Activated naive CD4-positive, alpha-beta T cell treated with anti-CD3 and anti-CD28 coated beads, Interleukin-2, amount 50 U/mL, for 16 hours (primary cell): ENCODE results near the gene E2F3.
"Not testable (repeated sequence)": the region's sequence is repeated elsewhere in the genome, so short reads cannot be mapped to it uniquely, and the experiment has no call there.

Experiments
- DNase-seq: peaks from one replicate; pipeline ENCODE4 v3.0.0-alpha.2; 2020

Gene E2F3

GRCh38 chr6:20472748-20473147 lies 71.1 kb downstream of the E2F3 start:
- no peak for DNase-seq

DNA sequence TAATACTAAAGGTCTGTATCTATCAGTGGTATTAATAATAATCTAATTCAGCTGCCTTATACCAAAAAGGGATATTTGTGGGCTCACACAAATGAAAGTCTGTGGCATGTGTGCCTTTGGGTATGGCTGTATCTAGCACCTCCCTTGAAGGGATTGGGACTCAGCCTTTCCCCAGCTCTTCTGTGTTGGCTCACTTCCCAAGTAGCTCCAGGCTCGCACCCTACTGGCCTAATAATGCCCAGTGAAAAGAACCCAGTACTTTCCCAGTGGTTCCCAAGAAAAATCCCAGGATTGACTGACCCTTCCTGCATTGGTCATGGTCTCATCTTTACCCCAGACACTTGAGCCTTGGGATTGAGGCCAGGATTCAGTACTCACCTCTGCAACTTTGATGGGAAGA lies 71.8 kb downstream of the E2F3 start:
- no peak for DNase-seq

DNA sequence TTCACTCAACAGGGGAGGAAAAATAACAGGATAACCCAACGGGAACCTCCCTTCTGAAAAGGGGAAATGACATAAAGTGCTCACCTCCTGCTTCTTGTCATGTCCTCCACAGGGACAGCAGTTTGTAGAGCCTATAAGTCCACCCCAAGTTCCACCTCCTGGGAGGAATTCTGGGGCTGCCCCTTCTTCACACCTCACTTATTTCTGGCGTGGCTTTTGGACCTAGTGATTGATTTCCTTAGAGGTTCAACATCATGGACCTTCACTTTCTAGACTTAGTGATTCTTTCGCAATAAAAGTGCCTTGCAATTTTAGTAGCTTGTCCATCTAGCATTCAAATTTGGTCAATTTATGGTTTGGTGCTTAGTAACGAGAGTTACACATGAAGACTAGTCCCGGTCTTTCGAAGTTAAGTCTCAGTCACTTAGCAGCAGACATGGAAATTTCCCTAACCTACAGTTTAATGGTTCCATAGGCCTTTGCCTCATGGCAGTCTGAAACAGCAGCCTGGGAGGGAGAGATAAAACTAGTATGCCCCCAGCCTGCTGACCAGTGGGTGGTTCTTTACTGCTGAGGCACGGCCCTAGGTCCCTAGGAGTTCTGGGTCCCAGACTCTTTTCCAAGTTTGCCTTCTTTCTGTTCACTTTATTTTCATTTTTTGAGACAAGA lies 73.3 kb downstream of the E2F3 start:
- DNase-seq: no peak

- no peak for DNase-seq
Observed at GRCh38 chr6:20476501-20477043, 74.9 kb downstream of the E2F3 start.

- no peak for DNase-seq
Observed at GRCh38 chr6:20477485-20477884, 75.8 kb downstream of the E2F3 start.

DNA sequence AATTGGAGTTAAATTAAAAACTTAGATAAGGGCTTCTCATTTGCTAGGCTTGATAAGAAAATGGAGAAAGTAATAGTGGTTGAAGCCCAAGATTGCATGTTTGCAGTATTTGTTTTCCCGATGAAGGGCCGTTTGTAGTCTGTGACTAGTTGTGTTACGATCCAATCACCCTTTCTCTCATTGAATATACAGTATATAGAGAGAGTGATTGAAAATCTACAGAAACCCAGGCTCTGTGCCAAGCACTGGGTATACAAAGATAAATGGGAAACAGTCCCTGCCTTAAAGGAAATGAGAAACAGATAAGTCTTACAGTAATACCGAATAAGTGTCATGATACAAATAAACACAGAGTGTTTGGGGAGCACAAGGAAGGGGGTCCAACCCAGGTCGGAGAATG lies 77.4 kb downstream of the E2F3 start:
- DNase-seq: no peak

DNA sequence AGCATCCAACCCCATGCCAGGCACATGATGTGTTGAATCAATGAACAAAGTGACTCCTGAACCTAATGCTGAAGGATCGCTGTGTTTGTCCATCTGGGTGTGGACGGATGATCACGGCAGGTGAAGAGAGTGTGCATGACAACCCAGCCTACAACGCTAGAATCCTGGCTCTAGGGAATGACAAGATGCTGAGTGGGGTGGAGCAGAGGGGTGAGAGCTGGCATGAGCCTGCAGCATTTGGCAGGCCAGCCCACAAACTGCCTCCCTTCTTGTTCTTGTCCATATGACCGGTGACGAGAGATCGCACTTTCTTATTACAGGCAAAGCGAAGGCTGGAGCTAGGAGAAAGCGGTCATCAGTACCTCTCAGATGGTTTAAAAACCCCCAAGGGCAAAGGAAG lies 77.8 kb downstream of the E2F3 start:
- DNase-seq: no peak

- no peak for DNase-seq
Observed at GRCh38 chr6:20481281-20481680, 79.6 kb downstream of the E2F3 start.

DNA sequence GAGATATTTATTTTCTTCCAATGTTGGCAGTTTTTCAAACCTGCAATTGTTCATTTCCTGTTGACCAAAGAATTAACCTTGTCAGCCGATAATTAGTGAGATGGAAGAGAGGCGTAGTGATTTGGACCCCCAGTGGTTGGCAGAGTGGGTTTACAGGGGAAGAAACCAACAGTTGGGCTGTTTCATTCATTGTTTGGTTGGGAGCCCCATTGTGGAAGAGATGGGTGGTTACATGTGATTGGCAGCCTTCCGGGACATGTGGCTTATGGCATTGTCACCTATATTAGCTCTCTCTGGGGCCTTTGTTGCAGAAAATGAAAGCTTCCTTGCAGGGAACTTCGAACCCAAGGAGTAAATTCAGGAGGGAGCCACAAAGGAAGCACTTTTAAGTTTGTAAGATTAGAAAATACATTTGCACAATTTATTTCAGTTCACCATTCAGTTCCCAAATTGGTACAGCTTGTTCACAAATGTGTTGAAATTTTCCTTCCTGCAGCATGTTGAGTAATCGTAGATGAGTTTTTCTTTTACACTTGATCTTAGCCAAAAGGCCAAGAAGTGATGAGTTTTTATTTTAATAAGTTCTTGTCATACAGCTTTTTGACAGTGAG lies 82.3 kb downstream of the E2F3 start:
- DNase-seq: no peak

GRCh38 chr6:20486641-20487040 lies 85.0 kb downstream of the E2F3 start:
- no peak for DNase-seq

DNA sequence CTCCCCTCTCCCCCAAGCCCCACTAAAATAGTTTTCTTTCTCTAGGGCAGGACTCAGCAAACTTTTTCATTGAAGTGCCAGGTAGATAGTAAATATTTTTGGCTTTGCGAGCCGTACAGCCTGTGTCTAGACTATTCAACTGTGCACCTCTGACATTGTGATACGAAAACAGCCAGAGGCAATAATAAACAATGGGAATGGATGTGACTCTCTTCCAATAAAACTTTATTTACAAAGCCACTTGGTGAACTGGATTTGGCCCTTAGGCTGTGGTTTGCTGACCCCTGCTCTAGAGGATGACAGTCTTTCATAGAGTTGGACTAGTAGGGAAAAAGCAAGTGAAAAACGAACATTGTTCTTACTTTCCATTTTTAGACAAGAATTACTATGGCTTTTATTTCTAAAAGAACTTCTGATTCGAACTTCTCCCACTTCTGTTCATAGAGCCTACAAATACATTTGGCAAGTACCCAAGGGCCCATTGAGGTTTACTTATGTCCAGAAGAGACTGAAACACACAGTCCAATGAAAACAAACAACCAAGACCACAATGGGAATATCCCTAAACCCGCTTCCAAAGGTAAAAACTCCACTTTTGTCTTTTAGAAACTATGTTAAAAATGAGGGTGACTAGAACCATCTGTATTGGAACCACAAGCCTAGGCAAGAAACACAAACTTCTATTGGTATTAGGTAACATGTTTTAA lies 86.1 kb downstream of the E2F3 start:
- no peak for DNase-seq

DNA sequence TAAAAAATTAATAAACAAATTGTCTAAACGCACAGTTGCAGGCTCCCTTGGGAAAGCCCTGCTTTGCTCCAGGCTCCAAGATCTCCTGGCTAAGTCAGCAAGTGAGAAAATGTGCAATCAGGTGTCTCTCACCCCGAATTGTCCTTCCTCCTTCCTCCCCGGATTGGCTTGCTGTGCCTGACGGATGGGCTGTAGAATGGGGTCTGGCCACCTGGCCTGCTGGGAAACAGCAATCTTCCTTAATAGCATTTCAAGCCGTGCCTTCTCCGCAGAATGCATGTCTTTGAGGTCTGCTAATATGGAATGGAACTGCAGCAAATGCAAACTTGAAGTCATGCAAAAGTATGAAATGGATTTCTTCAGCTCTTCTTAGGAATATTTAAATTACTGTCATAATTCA lies 88.9 kb downstream of the E2F3 start:
- no peak for DNase-seq

GRCh38 chr6:20492099-20492498 lies 90.4 kb downstream of the E2F3 start:
- no peak for DNase-seq

DNA sequence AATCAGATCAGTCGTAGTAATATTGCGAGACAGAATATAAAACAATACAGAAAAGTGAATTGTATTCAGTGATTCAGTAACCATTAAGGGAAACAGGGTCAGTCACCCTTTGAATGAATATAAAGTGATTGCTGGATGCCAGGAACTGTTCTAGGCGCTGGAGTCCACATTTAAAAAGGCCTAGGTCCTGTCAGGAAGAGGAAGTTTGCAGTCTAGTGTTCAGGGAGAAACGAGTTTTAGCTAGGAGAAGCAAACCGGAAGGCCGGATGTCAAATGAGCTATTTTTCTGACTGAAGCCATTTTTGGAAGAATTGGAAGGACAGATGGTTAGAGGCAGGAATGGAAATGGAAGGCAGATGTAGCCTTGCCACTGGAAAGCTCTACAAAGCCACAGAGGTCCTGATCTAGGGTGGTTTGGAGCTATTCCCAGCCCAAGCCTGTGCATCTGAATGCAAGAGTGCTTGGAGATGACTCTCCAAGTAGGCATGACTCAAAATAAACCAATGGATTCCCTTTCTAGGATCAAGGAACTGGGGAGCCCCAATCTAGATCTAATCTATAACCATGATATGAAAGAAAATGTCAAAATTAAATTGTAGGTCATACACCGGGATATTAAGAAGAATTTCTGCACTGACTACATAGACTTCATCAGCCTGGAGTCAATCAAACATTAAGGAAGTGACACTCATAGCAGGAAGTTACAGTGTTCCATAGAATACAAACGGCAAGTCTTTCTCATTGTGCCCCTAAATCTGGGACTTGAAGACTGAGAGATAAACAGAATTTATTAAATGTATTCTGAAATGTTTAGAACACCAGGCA lies 95.7 kb downstream of the E2F3 start:
- DNase-seq: no peak

- no peak for DNase-seq
Observed at GRCh38 chr6:20498041-20498385, 96.3 kb downstream of the E2F3 start.

DNA sequence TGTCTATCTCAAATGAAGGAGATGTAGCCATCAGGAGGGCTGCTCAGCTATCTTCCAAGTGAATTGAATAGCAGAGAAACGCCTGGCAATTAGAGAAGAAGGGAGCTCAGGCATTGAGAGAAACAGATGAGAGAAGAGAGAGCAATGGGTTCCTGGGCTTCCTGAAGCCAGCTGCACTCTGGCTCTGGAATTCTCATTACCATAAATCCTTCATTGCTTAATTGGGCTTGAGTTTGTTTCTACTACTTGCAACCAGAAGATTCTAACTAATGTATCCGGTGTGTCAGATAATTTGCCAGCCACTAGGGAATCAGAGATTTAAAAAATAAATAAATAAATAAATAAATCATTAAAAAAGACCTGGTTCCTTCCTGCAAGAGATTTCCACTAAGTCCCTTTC lies 107.5 kb downstream of the E2F3 start:
- no peak for DNase-seq

GRCh38 chr6:20511852-20512251 lies 110.2 kb downstream of the E2F3 start:
- DNase-seq: no peak

DNA sequence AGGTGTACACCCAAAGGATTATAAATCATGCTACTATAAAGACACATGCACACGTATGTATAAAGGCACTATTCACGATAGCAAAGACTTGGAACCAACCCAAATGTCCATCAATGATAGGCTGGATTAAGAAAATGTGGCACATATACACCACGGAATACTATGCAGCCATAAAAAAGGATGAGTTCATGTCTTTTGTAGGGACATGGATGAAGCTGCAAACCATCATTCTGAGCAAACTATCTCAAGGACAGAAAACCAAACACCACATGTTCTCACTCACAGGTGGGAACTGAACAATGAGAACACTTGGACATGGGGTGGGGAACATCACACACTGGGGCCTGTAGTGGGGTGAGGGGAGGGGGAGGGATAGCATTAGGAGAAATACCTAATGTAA lies 123.5 kb downstream of the E2F3 start:
- not testable (repeated sequence) for DNase-seq

GRCh38 chr6:20529086-20529448 lies 127.4 kb downstream of the E2F3 start:
- not testable (repeated sequence) for DNase-seq

DNA sequence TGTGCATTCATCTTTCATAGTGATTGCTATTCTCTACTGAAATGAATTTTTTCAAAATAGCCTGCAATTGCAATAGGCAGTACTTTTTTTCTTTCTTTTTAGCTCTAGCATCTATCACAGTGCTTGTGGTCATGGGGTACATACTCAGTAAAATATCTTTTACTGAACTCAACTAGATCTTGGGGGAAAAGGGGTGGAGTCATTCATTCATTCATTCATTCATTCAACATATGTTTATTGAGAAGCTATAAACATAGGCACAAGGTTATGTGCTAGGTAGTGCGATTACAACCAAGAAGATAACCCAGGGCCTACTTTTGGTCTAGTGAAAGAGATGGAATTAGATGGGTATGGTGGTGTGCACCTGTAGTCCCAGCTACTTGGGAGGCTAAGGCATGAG lies 131.2 kb downstream of the E2F3 start:
- DNase-seq: no peak

- no peak for DNase-seq
Observed at GRCh38 chr6:20533746-20534294, 132.1 kb downstream of the E2F3 start.

- peak; percentile 89 for DNase-seq
Observed at GRCh38 chr6:20534295-20535262, 132.9 kb downstream of the E2F3 start, which contains the start of gene CDKAL1. TSS of gene CDKAL1 (plus strand) at chr6:20534457. CDS start at chr6:20546351, 11,894 bp downstream.
